ENCODE results near the gene GHDC. TPM values are rescaled to one million over a fixed set of nuclear protein-coding genes. Genes with fewer than 3 reads are reported as not detected.
A peak's percentile ranks its signal among the peaks of the same experiment; 100 is the strongest.

GHDC gene
- total and polyA plus RNA-seq, 2 of the 13 experiments (the other 11 are each of a cell fraction or from before 2014, with no cell fraction given): 15.4 to 22.5 TPM

- TF ChIP-seq REST (IDR thresholded peaks at IDR 0.05; ENCODE audit: borderline replicate concordance in 1 of 2, low read depth in 1 of 2, low read length in 2 of 2): peak in 1 of 2 experiments; percentile 32; a peak in 1 of 4 replicates
- no peak; the same call in 1 of the 2 replicates for TF ChIP-seq NR1H2 (CRISPR knock-in tag; IDR thresholded peaks at IDR 0.05; ENCODE audit: borderline replicate concordance, low read depth)
- no peak for TF ChIP-seq SAFB2 (CRISPR knock-in tag; IDR thresholded peaks at IDR 0.05; ENCODE audit: borderline replicate concordance, low read depth)
- 0 out of 2 replicates have a peak, but pooled peaks have one; percentile 58 for TF ChIP-seq FIP1L1 (IDR thresholded peaks at IDR 0.05; ENCODE audit: borderline replicate concordance, insufficient read depth, low read depth, low read length)
- TF ChIP-seq GATA4 (IDR thresholded peaks at IDR 0.05; ENCODE audit: borderline replicate concordance, low read depth): peak; percentile 75; the same call in 1 of the 2 replicates
- no peak for TF ChIP-seq PREB (CRISPR knock-in tag; IDR thresholded peaks at IDR 0.05)
- no peak for TF ChIP-seq SOX13 (IDR thresholded peaks at IDR 0.05)
- TF ChIP-seq SOX13 (CRISPR knock-in tag; conservative IDR thresholded peaks at IDR 0.05 in 1 of 2, IDR thresholded peaks at IDR 0.05 in 1 of 2): 0 out of 4 replicates have a peak, but pooled peaks of 1 of the 2 experiments have one; percentile 20
- TF ChIP-seq CSRNP2 (CRISPR knock-in tag; conservative IDR thresholded peaks at IDR 0.05; ENCODE audit: low read depth): no peak
- TF ChIP-seq ZMAT3 (CRISPR knock-in tag; conservative IDR thresholded peaks at IDR 0.05): peak; percentile 72; the same call in 1 of the 2 replicates
- no peak for TF ChIP-seq NPAS2 (CRISPR knock-in tag; IDR thresholded peaks at IDR 0.05; ENCODE audit: borderline replicate concordance)
- TF ChIP-seq ISL2 (CRISPR knock-in tag; IDR thresholded peaks at IDR 0.05): peak; percentile 57
- peak; percentile 34 for TF ChIP-seq HNRNPLL (IDR thresholded peaks at IDR 0.05; ENCODE audit: low read depth, low read length, poor library complexity, severe bottlenecking)
- peak; percentile 78 for TF ChIP-seq ZSCAN31 (CRISPR knock-in tag; IDR thresholded peaks at IDR 0.05; ENCODE audit: low read depth)
- TF ChIP-seq PAF1 (CRISPR knock-in tag; IDR thresholded peaks at IDR 0.05): no peak
- TF ChIP-seq EP300 (IDR thresholded peaks at IDR 0.05; ENCODE audit: low read depth in 2 of 2, low read length in 2 of 2): 0 out of 4 replicates have a peak, but pooled peaks of 1 of the 2 experiments have one; percentile 21
- no peak; the same call in 1 of the 2 replicates for TF ChIP-seq EP300 (CRISPR knock-in tag; IDR thresholded peaks at IDR 0.05; ENCODE audit: borderline replicate concordance)
- no peak for TF ChIP-seq FOXA3 (CRISPR knock-in tag; IDR thresholded peaks at IDR 0.05)
- no peak for TF ChIP-seq ZMYM2 (CRISPR knock-in tag; IDR thresholded peaks at IDR 0.05)
- TF ChIP-seq LCORL (IDR thresholded peaks at IDR 0.05): no peak
- no peak; the same call in 1 of the 2 replicates for TF ChIP-seq LCORL (CRISPR knock-in tag; IDR thresholded peaks at IDR 0.05)
Observed at GRCh38 chr17:42193969-42194899, at the start of gene GHDC (continued).
